Measurements from ENCODE around the gene SLC16A12. TPM values are rescaled to one million over a fixed set of nuclear protein-coding genes. Genes with fewer than 3 reads are reported as not detected.
A peak's percentile ranks its signal among the peaks of the same experiment; 100 is the strongest.

SLC16A12 gene
- total and polyA plus RNA-seq, 8 donors: 0.06 to 9.7 (median 0.81) TPM; not detected in 2

DNA sequence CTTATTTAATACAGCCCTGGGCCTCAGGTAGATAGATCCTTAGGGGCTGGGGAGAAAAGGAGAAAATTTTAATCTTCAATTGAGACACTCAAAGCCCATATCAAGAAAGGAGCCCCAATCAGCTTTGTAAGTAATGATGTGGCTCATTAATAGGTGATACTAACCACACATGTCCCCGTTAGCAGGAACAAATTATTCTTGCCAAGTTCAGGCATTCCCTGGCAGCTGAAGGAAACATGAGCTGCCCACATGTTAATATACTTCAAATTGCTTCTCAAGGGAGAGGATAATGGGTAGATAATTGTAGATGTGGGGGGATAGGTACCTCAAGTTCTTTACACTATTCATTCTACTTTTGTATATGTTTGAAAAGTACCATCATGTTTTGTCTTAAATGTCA lies 106.5 kb downstream of the SLC16A12 start:
- Histone ChIP-seq H3K36me3 (no peaks in the 10 kb centered on the region), H3K27me3 (no peaks in the 10 kb centered on the region), H3K4me1 (peaks cover 0 to 4% (median 0%) of the 10 kb centered on the region in 4 donors), H3K27ac (no peak overlapping the region), H3K9me3 (no peaks in the 10 kb centered on the region), H3K4me3 (no peak overlapping the region)
- WGBS, 5 donors: 34 to 50% (median 37%) methylated on average over 1 of the region's 1 CpG
- intact Hi-C loops (cut with DNase I; ENCODE audit: low total_unique reads): loop anchor here (5.0 kb wide), 1 partner anchor 133 kb away; no protein-coding TSS in a partner anchor
- no peak for DNase-seq
- no peak for TF ChIP-seq POLR2A (IDR thresholded peaks at IDR 0.05)
- TF ChIP-seq POLR2AphosphoS5 (IDR thresholded peaks at IDR 0.05): no peak
- no peak for TF ChIP-seq EP300 (IDR thresholded peaks at IDR 0.05)
- TF ChIP-seq, protein P1, sequence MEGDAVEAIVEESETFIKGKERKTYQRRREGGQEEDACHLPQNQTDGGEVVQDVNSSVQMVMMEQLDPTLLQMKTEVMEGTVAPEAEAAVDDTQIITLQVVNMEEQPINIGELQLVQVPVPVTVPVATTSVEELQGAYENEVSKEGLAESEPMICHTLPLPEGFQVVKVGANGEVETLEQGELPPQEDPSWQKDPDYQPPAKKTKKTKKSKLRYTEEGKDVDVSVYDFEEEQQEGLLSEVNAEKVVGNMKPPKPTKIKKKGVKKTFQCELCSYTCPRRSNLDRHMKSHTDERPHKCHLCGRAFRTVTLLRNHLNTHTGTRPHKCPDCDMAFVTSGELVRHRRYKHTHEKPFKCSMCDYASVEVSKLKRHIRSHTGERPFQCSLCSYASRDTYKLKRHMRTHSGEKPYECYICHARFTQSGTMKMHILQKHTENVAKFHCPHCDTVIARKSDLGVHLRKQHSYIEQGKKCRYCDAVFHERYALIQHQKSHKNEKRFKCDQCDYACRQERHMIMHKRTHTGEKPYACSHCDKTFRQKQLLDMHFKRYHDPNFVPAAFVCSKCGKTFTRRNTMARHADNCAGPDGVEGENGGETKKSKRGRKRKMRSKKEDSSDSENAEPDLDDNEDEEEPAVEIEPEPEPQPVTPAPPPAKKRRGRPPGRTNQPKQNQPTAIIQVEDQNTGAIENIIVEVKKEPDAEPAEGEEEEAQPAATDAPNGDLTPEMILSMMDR (IDR thresholded peaks at IDR 0.05): no peak

DNA sequence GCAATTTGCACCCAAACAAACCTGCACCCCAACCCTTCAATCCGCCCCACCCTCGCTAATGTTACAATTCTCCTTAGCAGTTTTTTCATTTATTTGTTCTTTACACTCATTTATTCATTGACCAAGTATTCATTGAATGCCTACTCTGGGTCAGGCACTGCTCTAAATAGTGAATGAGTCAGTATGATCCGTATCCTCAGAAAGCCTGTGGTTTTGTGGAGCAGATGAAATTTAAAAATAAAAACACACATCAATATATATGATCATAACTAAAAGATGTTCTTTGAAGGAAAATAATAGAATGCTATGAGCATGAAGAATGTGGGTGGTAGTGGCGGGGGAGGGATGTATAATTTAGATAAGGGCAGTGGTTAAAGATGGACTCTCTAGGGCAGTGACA lies 107.8 kb downstream of the SLC16A12 start:
- Histone ChIP-seq H3K27ac (no peak overlapping the region), H3K4me3 (no peak overlapping the region), H3K4me1 (peaks cover 0 to 4% (median 0%) of the 10 kb centered on the region in 4 donors), H3K9me3 (no peaks in the 10 kb centered on the region), H3K36me3 (no peaks in the 10 kb centered on the region), H3K27me3 (no peaks in the 10 kb centered on the region)
- intact Hi-C loops (cut with DNase I; ENCODE audit: low total_unique reads): loop anchor here (5.0 kb wide), 1 partner anchor 135 kb away; no protein-coding TSS in a partner anchor
- TF ChIP-seq EP300 (IDR thresholded peaks at IDR 0.05): no peak
- TF ChIP-seq, protein P1 (IDR thresholded peaks at IDR 0.05): no peak
- no peak for TF ChIP-seq POLR2A (IDR thresholded peaks at IDR 0.05)
- TF ChIP-seq POLR2AphosphoS5 (IDR thresholded peaks at IDR 0.05): no peak
- 83 to 89% (median 84%) methylated on average over 4 of the region's 4 CpGs for WGBS, 5 donors
- no peak for DNase-seq

DNA sequence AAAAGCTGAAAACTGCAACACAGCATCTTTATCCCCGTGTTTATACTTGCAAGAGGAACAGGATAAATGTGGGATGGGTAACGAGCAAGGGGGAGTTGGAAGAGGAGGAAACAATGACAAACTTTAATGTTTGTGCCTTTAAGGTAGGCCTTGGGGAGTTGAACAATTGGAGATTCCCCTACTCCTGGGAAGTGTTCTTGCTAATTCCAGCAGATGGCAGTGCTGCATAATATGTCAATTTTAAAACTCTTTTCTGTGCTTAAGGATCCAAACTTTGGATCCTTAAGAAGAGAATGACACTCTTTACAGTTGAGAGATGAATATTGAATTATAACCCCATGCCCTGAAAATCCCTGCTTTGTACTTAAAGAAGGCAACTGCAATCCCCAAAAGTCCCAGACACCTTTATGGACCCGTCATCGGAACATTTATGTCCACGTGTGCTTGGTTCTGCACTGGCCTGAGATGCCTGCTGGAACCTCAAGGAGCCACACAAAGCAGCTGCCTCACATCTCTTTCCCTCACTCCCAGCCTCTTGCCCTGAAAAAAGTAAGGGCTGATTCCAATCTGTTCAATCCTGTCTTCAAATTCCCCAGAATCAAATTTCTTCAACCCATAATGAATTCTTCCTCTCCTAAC lies 109.0 kb downstream of the SLC16A12 start:
- DNase-seq: peak in 1 of 2 donors; percentile 81
- intact Hi-C loops (cut with DNase I; ENCODE audit: low total_unique reads): loop anchor here (5.0 kb wide), 1 partner anchor 136 kb away; no protein-coding TSS in a partner anchor
- 53 to 57% (median 55%) methylated on average over 5 of the region's 5 CpGs for WGBS, 5 donors

DNA sequence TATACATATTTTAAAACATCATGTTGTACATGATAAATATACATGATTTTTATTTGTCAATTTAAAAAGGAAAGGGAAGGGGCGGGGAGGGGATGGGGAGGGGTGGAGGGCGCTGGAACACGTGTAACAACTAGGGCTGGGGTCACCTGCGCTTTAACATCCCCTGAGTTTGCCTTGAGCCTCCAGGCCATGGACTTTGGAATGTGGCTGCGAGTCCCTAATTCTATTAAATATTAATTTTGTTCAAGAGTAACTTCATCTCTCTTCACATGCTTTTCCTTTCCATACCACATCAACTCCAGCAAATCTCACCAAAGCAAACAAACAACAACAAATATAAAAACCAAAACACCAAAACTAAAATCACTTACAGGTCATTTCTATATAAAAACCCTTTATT lies 110.4 kb downstream of the SLC16A12 start:
- no peak overlapping the region for H3K4me3 ChIP-seq
- intact Hi-C loops (cut with DNase I; ENCODE audit: low total_unique reads): loop anchor here (5.0 kb wide), 1 partner anchor 137 kb away; no protein-coding TSS in a partner anchor
- DNase-seq: peak in 1 of 2 donors; percentile 32

More for the DNA sequence above, 109.0 kb downstream of the SLC16A12 start:
- H3K4me3 ChIP-seq: no peak overlapping the region
- peaks cover 0 to 7% (median 5%) of the 10 kb centered on the region in 4 donors for H3K36me3 ChIP-seq
- TF ChIP-seq EP300 (IDR thresholded peaks at IDR 0.05): no peak
- TF ChIP-seq, protein P1 (IDR thresholded peaks at IDR 0.05): peak in 5 of 7 experiments; percentile 77 to 83 (median 82)
- H3K27me3 ChIP-seq: no peaks in the 10 kb centered on the region
- no peaks in the 10 kb centered on the region for H3K4me1 ChIP-seq
- no peaks in the 10 kb centered on the region for H3K9me3 ChIP-seq
- no peak overlapping the region for H3K27ac ChIP-seq

More for the DNA sequence above, 110.4 kb downstream of the SLC16A12 start:
- no peak for TF ChIP-seq EP300 (IDR thresholded peaks at IDR 0.05)
- TF ChIP-seq POLR2AphosphoS5 (IDR thresholded peaks at IDR 0.05): no peak
- no peak for TF ChIP-seq POLR2A (IDR thresholded peaks at IDR 0.05)
- TF ChIP-seq, protein P1 (IDR thresholded peaks at IDR 0.05): no peak
- 43 to 65% (median 56%) methylated on average over 5 of the region's 5 CpGs for WGBS, 5 donors
- peaks cover 0 to 16% (median 13%) of the 10 kb centered on the region in 4 donors for H3K36me3 ChIP-seq
- H3K27me3 ChIP-seq: no peaks in the 10 kb centered on the region
- no peaks in the 10 kb centered on the region for H3K9me3 ChIP-seq
- peaks cover 0 to 11% (median 0%) of the 10 kb centered on the region in 4 donors for H3K4me1 ChIP-seq
- no peak overlapping the region for H3K27ac ChIP-seq
